H1 (cell line): ENCODE measurements around the gene B4GALT5. TPM values are rescaled to one million over a fixed set of nuclear protein-coding genes. Genes with fewer than 3 reads are reported as not detected.

Experiments
- CTCF ChIA-PET: fragments of 300-600 bp; sonication (Branson Sonifier 250); formaldehyde crosslinking; loops from one replicate; lab custom pipeline; 2021; ENCODE audit not compliant: partially characterized antibody; lab: Charles Lee
- POLR2A ChIA-PET: fragments of 300-600 bp; sonication (Branson Sonifier 250); formaldehyde crosslinking; loops from one replicate; lab custom pipeline; 2021; ENCODE audit warnings: inconsistent platforms; ENCODE audit not compliant: partially characterized antibody; lab: Charles Lee
- DNase-seq, 2 experiments: peaks; one replicate each; pipeline versions ENCODE4 v3.0.0 to v3.0.0-alpha.2; 2010 to 2022; ENCODE audit warnings: low spot score in 2 of 2, low read depth in 1 of 2, mixed read lengths in 1 of 2
- FAIRE-seq: peaks from 2 replicates; lab custom pipeline; 2011; peaks lifted over from hg19 to GRCh38; lab: Jason Lieb, UNC
- H2AFZ ChIP-seq: 2 replicates; pipeline ENCODE4 v1.8.1; 2012; ENCODE audit warnings: low read length, inconsistent platforms
- H2AK5ac ChIP-seq: 2 replicates; pipeline ENCODE4 v1.6.1; 2013; ENCODE audit warnings: low read depth, low read length
- H2BK120ac ChIP-seq: replicated peaks from 2 replicates; pipeline ENCODE3; 2013; ENCODE audit warnings: low read depth, low read length, inconsistent platforms
- H2BK12ac ChIP-seq: 2 replicates; pipeline ENCODE4 v1.6.1; 2013; ENCODE audit warnings: low read depth, low read length
- H2BK15ac ChIP-seq: 2 replicates; pipeline ENCODE4 v1.6.1; 2013; ENCODE audit warnings: low read length
- H2BK20ac ChIP-seq: 2 replicates; pipeline ENCODE4 v1.6.1; 2013; ENCODE audit warnings: low read length
- H2BK5ac ChIP-seq: 2 replicates; pipeline ENCODE4 v1.6.1; 2013; ENCODE audit warnings: low read depth, low read length
- H3K14ac ChIP-seq: 2 replicates; pipeline ENCODE4 v1.6.1; 2013; ENCODE audit warnings: inconsistent platforms; ENCODE audit not compliant: insufficient read length
- H3K18ac ChIP-seq: 2 replicates; pipeline ENCODE4 v1.6.1; 2013; ENCODE audit warnings: low read length; ENCODE audit errors: extremely low read depth
- H3K23ac ChIP-seq: 2 replicates; pipeline ENCODE4 v1.6.1; 2013; ENCODE audit warnings: inconsistent platforms; ENCODE audit not compliant: insufficient read length
- H3K23me2 ChIP-seq: 2 replicates; pipeline ENCODE4 v1.6.1; 2013; ENCODE audit warnings: low read depth, low read length
- H3K27ac ChIP-seq: 2 replicates; pipeline ENCODE4 v1.6.1; 2011; ENCODE audit warnings: low read depth, low read length, inconsistent platforms
- H3K27me3 ChIP-seq, 4 experiments: replicated peaks in 1 of 4; 1 replicate in 1 of 4; 2 replicates in 3 of 4; pipeline versions ENCODE4 v1.6.1 to v1.8.1; 2011 to 2013; ENCODE audit warnings: low read length in 3 of 4, mild to moderate bottlenecking in 3 of 4, inconsistent platforms in 2 of 4, mixed read lengths in 2 of 4, moderate library complexity in 1 of 4; ENCODE audit not compliant: control insufficient read depth in 3 of 4, insufficient read depth in 3 of 4; ENCODE audit errors: extremely low read depth in 1 of 4
- H3K36me3 ChIP-seq, 4 experiments: 2 replicates each; pipeline versions ENCODE4 v1.6.1 to v1.8.1; 2011 to 2013; ENCODE audit warnings: mild to moderate bottlenecking in 4 of 4, low read length in 3 of 4, moderate library complexity in 2 of 4, control low read depth in 1 of 4, inconsistent platforms in 1 of 4; ENCODE audit not compliant: insufficient read depth in 4 of 4, control insufficient read depth in 2 of 4
- H3K4ac ChIP-seq: replicated peaks from 2 replicates; pipeline ENCODE3; 2013; ENCODE audit warnings: low read length, low read depth, mixed read lengths, inconsistent platforms; ENCODE audit not compliant: insufficient read length
- H3K4me1 ChIP-seq, 4 experiments: replicated peaks in 1 of 4; 1 replicate in 1 of 4; 2 replicates in 3 of 4; pipeline versions ENCODE4 v1.6.1 to v1.8.1; 2011 to 2013; ENCODE audit warnings: low read length in 3 of 4, inconsistent platforms in 2 of 4, mixed read lengths in 1 of 4; ENCODE audit not compliant: insufficient read depth in 4 of 4, control insufficient read depth in 3 of 4
- H3K4me2 ChIP-seq, 2 experiments: 2 replicates each; pipeline versions ENCODE4 v1.6.1 to v1.8.1; 2011 to 2013; ENCODE audit warnings: low read depth in 2 of 2, low read length in 2 of 2, control low read depth in 1 of 2, inconsistent platforms in 1 of 2, mild to moderate bottlenecking in 1 of 2; ENCODE audit not compliant: insufficient read depth in 1 of 2
- H3K4me3 ChIP-seq, 4 experiments: fragments of 200-600, 300-600 bp in 1 of 4; sonication (generic), shearing (Covaris generic), sonication (Bioruptor Twin) in 1 of 4; 2 replicates each; pipeline versions ENCODE4 v1.5.1 to v1.8.1; 2011 to 2016; ENCODE audit warnings: low read length in 4 of 4, low read depth in 3 of 4, control low read depth in 2 of 4, inconsistent platforms in 2 of 4, mild to moderate bottlenecking in 2 of 4, mixed read lengths in 1 of 4, moderate library complexity in 1 of 4; ENCODE audit not compliant: insufficient read depth in 2 of 4; ENCODE audit errors: extremely low read depth in 1 of 4
- H3K56ac ChIP-seq: replicated peaks from 2 replicates; pipeline ENCODE3; 2013; ENCODE audit warnings: low read depth, mild to moderate bottlenecking, mixed read lengths, low read length, inconsistent platforms; ENCODE audit not compliant: insufficient read length
- H3K79me1 ChIP-seq: 2 replicates; pipeline ENCODE4 v1.6.1; 2013; ENCODE audit warnings: low read depth, low read length, control low read depth
- H3K79me2 ChIP-seq, 2 experiments: 2 replicates each; pipeline versions ENCODE4 v1.6.1 to v1.8.1; 2012 to 2013; ENCODE audit warnings: low read length in 2 of 2, mild to moderate bottlenecking in 2 of 2, inconsistent platforms in 1 of 2; ENCODE audit not compliant: insufficient read depth in 2 of 2, control insufficient read depth in 1 of 2
- H3K9ac ChIP-seq, 4 experiments: replicated peaks in 1 of 4; 1 replicate in 1 of 4; 2 replicates in 3 of 4; pipeline versions ENCODE4 v1.6.1 to v1.8.1; 2011 to 2013; ENCODE audit warnings: low read depth in 3 of 4, low read length in 3 of 4, control low read depth in 2 of 4, mild to moderate bottlenecking in 2 of 4, moderate library complexity in 2 of 4, inconsistent platforms in 1 of 4; ENCODE audit errors: extremely low read depth in 1 of 4
- H3K9me3 ChIP-seq, 2 experiments: 2 replicates each; pipeline versions ENCODE4 v1.6.1 to v1.8.1; 2012 to 2013; ENCODE audit warnings: mild to moderate bottlenecking in 2 of 2, moderate library complexity in 2 of 2, control low read depth in 1 of 2, inconsistent platforms in 1 of 2, low read depth in 1 of 2, low read length in 1 of 2, mixed read lengths in 1 of 2; ENCODE audit not compliant: insufficient read depth in 2 of 2
- H4K20me1 ChIP-seq, 2 experiments: replicated peaks in 1 of 2; 2 replicates each; pipeline versions ENCODE3 to v1.8.1; 2011 to 2013; ENCODE audit warnings: inconsistent platforms in 2 of 2, low read length in 2 of 2, mild to moderate bottlenecking in 1 of 2; ENCODE audit not compliant: insufficient read depth in 2 of 2, control insufficient read depth in 1 of 2
- H4K5ac ChIP-seq: 2 replicates; pipeline ENCODE4 v1.6.1; 2013; ENCODE audit warnings: low read length, low read depth, mixed read lengths, inconsistent platforms; ENCODE audit not compliant: insufficient read length
- H4K8ac ChIP-seq: 2 replicates; pipeline ENCODE4 v1.8.0; 2013; ENCODE audit warnings: mild to moderate bottlenecking, moderate library complexity, low read length, inconsistent platforms; ENCODE audit not compliant: insufficient read depth; ENCODE audit errors: extremely low read depth
- H4K91ac ChIP-seq: replicated peaks from 2 replicates; pipeline ENCODE3; 2013; ENCODE audit warnings: low read length, mixed read lengths, inconsistent platforms; ENCODE audit not compliant: insufficient read length
- WGBS, 2 experiments: shearing (Covaris generic) in 1 of 2; methylation state at CpG; one replicate each; pipeline versions ENCODE4 v1.1.6 to v1.1.7; 2013 to 2015; ENCODE audit warnings: low lambda C conversion rate in 2 of 2, mixed read lengths in 2 of 2, inconsistent platforms in 1 of 2, low coverage in 1 of 2, missing lambda C conversion rate in 1 of 2; ENCODE audit not compliant: insufficient replicate concordance in 2 of 2, insufficient coverage in 1 of 2, insufficient read length in 1 of 2; ENCODE audit errors: extremely low coverage in 1 of 2, missing lambda C conversion rate in 1 of 2; 5-methylcytosine and 5-hydroxymethylcytosine counted together
- polyA plus RNA-seq, 7 experiments: library from polyadenylated mRNA; depleted of rRNA in 3 of 7; stranded (reverse) in 5 of 7; unstranded in 2 of 7; fragments of >200 nt in 5 of 7; fragments of 200-250 nt in 2 of 7; gene quantifications; 1 replicate in 5 of 7; 2 replicates in 1 of 7; 4 replicates in 1 of 7; pipeline versions ENCODE4 v1.2.1 to v1.2.3, GENCODE V29; 2011 to 2013; ENCODE audit warnings: missing spikeins in 2 of 7, mixed read lengths in 2 of 7
- total RNA-seq: library from RNA; stranded (reverse); fragmentation: NEBNext Ultra II Directional; extraction: Animal tissue kit (Norgen Biotek cat#: 25700); gene quantifications from 2 replicates; pipeline ENCODE4 v1.2.1, GENCODE V29; 2021

B4GALT5 gene
- total and polyA plus RNA-seq, 2 of the 8 experiments (the other 6 are each of a cell fraction or from before 2014, with no cell fraction given): 46.5 to 75.4 TPM

- H3K14ac ChIP-seq: no peak overlapping the region
- H3K23me2 ChIP-seq: no peaks in the 10 kb centered on the region
- H4K20me1 ChIP-seq: peaks cover 1 to 10% of the 10 kb centered on the region in 2 experiments
- H2AFZ ChIP-seq: no peak overlapping the region
- H2BK12ac ChIP-seq: no peak overlapping the region
- H3K36me3 ChIP-seq: peaks cover 26 to 75% (median 47%) of the 10 kb centered on the region in 4 experiments
- peaks cover 2 to 11% (median 7%) of the 10 kb centered on the region in 4 experiments for H3K4me1 ChIP-seq
- peaks cover 2% of the 10 kb centered on the region; the same call in 1 of the 2 replicates for H3K79me1 ChIP-seq
- no peaks in the 10 kb centered on the region for H3K79me2 ChIP-seq
- no peak overlapping the region for H2BK20ac ChIP-seq
- ChIA-PET POLR2A (interaction anchor here (0.6 to 1.9 kb wide), 3 partner anchors 10 to 197 kb away, joined by 3 to 6 read pairs (median 4); no protein-coding TSS in a partner anchor), CTCF (interaction anchor here (0.6 to 1.0 kb wide), 2 partner anchors 51 to 95 kb away, joined by 3 to 5 read pairs; no protein-coding TSS in a partner anchor)
- no peak overlapping the region for H2BK120ac ChIP-seq
- 92% methylated on average over 8 of the region's 8 CpGs; no CpG with 5 or more reads in 1 of the 2 experiments for whole genome bisulfite sequencing, 2 experiments
- H3K56ac ChIP-seq: no peak overlapping the region
- no peak overlapping the region for H3K4me3 ChIP-seq
- no peak overlapping the region for H3K27ac ChIP-seq
- no peak for FAIRE-seq
- H3K4me2 ChIP-seq: no peak overlapping the region
- no peak for DNase-seq
- H3K23ac ChIP-seq: no peak overlapping the region
- no peak overlapping the region for H2AK5ac ChIP-seq
- H4K5ac ChIP-seq: no peak overlapping the region
- no peak overlapping the region for H2BK5ac ChIP-seq
- no peak overlapping the region for H4K91ac ChIP-seq
- no peak overlapping the region for H4K8ac ChIP-seq
- no peak overlapping the region for H3K4ac ChIP-seq
- no peaks in the 10 kb centered on the region for H3K27me3 ChIP-seq
- no peak overlapping the region for H2BK15ac ChIP-seq
- H3K18ac ChIP-seq: no peak overlapping the region
- no peak overlapping the region for H3K9ac ChIP-seq
- no peaks in the 10 kb centered on the region for H3K9me3 ChIP-seq
These were observed 76.5 kb downstream of the B4GALT5 start for GRCh38 chr20:49637046-49637637.
